ENCODE measurements around the gene CFAP69.
"Not testable (repeated sequence)": the region's sequence is repeated elsewhere in the genome, so short reads cannot be mapped to it uniquely, and the experiment has no call there.

Gene CFAP69

DNA sequence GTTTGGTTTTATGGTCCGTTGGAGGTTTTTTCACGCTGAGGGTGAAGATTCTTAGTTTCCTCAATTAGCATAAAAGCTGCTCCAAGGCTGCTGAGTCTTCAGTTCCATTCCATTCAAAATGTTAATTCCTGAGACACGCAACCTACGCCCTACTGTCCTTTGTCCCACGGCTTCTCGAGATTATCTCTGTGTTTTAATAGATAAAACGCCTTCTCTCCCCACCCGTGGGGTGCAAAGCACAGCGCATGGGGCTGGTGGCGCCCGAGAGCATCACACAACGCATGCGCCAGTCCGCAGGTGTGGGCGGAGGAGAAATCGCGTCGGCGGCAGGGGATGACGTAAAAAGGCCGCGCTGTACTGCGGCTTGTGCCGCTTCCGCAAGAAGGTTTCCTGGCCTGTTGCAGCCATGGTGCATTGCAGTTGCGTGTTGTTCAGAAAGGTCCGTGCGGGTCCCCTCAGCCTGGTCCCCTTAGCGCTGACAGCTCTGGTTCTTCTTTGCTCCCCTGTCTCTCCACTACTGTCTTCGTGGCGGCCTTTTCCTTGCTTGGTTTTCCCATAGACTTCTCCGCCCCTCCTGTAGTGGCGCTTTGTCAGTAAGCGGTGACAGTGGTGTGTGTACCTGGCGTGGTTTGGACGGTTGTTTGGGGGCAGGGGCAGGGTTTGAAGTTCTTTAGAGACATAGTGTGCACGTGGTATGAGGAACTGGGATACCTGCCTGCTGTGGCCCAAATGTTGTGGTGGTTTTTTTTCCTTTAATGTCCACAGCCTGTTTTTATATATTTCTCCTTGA is 101.6 kb downstream of the CFAP69 start, which contains the start of gene GTPBP10:
TSS of gene GTPBP10 (plus strand) at position 381 of the 790 bp plus-strand sequence. CDS start at position 407, 26 bp downstream.
- peak; percentile 97 for DNase-seq (ENCODE audit: low spot score)

DNA sequence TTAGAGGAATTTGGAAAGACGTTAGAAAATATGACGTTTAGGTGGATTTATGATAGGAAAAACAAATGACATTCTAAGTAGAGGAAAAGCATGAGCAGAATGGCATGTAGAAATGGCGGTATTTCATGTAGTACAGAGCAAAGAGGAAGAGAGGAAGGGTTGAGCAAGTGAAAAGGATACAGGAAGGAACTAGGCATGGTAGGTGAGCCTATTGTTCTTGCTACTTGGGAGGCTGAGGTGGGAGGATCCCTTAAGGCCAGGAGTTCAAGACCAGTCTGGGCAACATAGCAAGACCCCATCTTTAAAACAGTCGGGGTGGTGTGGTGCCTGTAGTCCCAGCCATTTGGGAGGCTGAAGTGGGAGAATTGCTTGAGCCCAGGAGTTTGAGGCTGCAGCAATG is 102.8 kb downstream of the CFAP69 start:
- no peak for DNase-seq (ENCODE audit: low spot score)

GRCh38 chr7:90349305-90349704 is 104.3 kb downstream of the CFAP69 start:
- DNase-seq (ENCODE audit: low spot score): no peak

- not testable (repeated sequence) for DNase-seq (ENCODE audit: low spot score)
These were observed 105.1 kb downstream of the CFAP69 start for GRCh38 chr7:90350032-90350431.

DNA sequence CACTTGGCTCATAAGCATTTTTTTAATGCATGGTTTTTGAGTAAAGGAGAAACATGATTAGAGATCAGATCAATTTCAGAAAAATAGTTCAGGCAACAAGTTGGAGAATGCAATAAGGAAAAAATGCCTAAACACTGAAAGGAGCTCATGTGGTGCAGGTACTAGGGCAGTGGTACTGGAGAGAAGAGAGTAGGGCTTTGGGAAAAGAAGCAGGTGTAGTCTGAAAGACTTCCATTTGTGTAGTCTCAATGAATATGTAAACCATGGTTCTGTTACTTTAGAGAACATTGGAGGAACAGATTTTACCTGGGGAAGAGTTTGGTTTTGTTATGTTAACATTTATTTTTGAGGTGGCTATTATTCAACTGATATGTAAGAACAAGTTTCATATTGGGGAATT is 107.0 kb downstream of the CFAP69 start:
- no peak for DNase-seq (ENCODE audit: low spot score)

All from AG08396 (cell line).